GM12864 (cell line): ENCODE measurements around the gene KLF5.

Source experiments
- DNase-seq: peaks from one replicate; pipeline ENCODE4 v3.0.0-alpha.2; 2011; ENCODE audit warnings: low read depth
- H3K4me3 ChIP-seq: 2 replicates; pipeline ENCODE4 v1.5.1; 2011; ENCODE audit warnings: mild to moderate bottlenecking, low read depth, low read length, control low read depth
- TF ChIP-seq, protein P1 (sequence below): IDR thresholded peaks from 2 replicates; pipeline ENCODE4 v1.5.1; 2011; ENCODE audit warnings: low read depth, mild to moderate bottlenecking, moderate library complexity, low read length, control low read depth, inconsistent platforms; ENCODE audit errors: missing control alignments

The KLF5 gene

DNA sequence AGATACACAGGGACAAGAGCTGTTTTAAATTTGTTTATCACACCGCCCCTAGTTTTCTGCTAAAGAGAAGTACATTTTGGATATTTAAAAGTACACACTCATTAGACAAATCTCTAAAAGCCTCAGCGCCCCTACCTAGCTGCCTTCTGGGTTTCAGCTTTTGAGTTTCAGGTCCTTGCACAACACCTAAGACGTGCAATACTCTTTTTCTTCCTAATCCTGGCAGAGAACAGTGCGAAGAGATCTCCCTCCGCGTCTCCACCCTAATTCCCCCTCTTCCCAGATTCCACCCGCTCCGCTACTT, 421 bp upstream of the KLF5 start:
- TF ChIP-seq, protein P1, sequence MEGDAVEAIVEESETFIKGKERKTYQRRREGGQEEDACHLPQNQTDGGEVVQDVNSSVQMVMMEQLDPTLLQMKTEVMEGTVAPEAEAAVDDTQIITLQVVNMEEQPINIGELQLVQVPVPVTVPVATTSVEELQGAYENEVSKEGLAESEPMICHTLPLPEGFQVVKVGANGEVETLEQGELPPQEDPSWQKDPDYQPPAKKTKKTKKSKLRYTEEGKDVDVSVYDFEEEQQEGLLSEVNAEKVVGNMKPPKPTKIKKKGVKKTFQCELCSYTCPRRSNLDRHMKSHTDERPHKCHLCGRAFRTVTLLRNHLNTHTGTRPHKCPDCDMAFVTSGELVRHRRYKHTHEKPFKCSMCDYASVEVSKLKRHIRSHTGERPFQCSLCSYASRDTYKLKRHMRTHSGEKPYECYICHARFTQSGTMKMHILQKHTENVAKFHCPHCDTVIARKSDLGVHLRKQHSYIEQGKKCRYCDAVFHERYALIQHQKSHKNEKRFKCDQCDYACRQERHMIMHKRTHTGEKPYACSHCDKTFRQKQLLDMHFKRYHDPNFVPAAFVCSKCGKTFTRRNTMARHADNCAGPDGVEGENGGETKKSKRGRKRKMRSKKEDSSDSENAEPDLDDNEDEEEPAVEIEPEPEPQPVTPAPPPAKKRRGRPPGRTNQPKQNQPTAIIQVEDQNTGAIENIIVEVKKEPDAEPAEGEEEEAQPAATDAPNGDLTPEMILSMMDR, result no peak
- DNase-seq, result no peak
- H3K4me3 ChIP-seq, result peak overlapping the region; percentile 75

DNA sequence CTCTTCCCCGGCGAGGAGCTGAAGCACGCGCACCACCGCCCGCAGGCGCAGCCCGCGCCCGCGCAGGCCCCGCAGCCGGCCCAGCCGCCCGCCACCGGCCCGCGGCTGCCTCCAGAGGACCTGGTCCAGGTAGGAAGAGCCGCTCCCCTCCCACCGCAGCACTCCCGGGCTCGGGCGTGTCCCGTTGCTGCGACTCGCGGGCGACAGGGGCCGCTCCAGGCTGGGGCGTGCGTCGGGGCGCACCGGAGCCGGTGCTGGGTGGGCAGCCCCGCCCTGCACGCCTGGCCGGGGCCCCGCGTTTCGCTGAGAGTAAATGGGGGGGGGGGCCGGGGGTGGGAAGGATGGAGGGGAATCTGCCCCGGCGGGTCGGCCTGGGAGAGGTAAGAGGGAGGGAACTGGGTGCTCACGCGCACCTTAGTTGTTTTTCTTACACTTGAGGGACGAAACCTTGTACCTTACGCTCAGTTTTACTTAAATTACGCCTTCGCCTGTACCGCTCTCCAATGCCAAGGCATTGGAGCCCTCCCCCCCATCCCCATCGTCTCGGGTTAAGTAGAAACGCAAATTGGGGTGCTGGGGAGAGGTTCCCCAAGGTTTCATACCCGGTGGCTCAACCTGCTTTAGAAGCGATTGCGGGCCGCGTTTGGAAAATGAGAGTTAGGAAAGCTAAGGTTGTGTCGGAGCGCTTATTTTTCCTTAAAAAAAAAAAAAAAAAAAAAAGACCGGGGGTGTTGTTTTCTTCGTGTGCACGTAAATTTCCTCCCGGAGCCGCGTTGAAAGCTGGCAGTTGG, 850 bp downstream of the KLF5 start:
- H3K4me3 ChIP-seq, result peak overlapping the region; percentile 75
- no peak for DNase-seq
- TF ChIP-seq, protein P1, result no peak

DNA sequence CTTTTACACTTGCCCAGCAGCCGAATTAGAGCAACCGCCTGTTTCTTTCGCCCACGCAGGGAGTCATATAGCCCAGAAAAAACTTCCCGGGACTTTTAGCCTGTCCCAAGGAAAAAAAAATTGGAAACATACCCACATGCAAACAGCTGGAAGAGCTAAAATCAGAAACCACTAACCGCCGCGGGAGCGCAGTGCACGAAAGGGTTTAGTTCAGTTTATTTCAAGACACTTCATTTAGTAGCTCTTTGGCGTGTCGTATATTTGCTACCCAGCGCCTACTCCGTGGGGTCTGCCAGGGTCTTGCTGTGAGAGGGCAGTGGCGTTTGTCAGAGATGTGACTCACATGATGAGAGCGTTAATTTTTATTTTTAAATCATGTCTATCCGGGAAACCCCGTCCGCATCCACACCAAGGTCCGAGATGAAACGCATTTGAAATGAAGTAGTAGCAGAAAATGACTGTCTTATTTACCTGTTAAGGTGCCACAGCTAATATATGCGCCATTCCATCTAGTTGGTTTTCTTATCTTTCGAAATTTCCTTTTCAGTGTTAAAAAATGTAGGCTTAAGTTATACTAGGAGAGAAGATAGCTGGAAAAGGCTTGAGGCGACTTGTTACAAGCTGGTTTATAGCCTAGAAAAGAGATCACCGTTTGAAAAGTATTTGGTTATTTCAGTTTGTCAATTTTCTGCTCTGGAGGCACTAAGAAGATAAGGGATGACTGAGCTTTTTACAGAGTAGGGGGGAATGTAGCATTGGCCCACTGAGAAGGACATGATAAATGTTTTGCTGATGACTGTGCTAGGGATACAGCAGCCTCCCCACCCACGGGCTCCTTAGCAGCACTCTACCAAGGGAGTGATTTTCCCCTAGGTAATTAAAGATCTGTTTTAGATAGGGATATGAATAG, 1.7 kb downstream of the KLF5 start:
- H3K4me3 ChIP-seq, result peak overlapping the region; percentile 75
- TF ChIP-seq, protein P1, result no peak
- no peak for DNase-seq

DNA sequence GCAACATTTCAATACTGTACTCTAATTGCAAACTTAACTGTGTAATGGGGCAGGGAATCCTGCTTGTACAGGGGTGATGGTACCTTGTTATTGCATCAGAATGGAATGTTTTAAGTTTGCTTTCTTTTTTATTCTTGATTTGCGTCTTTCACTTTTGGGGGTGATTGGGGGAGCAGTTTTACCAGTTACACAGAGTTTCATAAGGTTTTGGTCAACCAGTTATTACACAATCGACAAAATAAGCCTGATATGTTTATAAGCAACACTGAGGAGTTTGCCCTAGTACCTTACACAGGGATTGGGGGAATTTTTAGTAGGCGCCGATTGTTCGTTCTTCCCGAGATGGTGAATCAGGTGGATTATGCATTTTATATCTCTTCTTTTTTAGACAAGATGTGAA, 2.7 kb downstream of the KLF5 start:
- TF ChIP-seq, protein P1, result no peak
- no peak for DNase-seq
- no peak overlapping the region for H3K4me3 ChIP-seq

DNA sequence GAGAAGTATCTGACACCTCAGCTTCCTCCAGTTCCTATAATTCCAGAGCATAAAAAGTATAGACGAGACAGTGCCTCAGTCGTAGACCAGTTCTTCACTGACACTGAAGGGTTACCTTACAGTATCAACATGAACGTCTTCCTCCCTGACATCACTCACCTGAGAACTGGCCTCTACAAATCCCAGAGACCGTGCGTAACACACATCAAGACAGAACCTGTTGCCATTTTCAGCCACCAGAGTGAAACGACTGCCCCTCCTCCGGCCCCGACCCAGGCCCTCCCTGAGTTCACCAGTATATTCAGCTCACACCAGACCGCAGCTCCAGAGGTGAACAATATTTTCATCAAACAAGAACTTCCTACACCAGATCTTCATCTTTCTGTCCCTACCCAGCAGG, 3.1 kb downstream of the KLF5 start:
- no peak for DNase-seq
- TF ChIP-seq, protein P1, result no peak
- H3K4me3 ChIP-seq, result no peak overlapping the region

DNA sequence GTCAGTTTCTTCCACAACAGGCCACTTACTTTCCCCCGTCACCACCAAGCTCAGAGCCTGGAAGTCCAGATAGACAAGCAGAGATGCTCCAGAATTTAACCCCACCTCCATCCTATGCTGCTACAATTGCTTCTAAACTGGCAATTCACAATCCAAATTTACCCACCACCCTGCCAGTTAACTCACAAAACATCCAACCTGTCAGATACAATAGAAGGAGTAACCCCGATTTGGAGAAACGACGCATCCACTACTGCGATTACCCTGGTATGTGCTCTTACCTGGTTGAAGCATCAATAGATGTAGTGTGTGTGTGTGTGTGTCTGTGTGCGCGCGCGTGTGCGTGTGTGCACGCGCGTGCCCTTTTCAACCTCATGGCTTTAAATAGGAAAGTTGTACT, 3.7 kb downstream of the KLF5 start:
- no peak overlapping the region for H3K4me3 ChIP-seq
- no peak for DNase-seq
- TF ChIP-seq, protein P1, result no peak

DNA sequence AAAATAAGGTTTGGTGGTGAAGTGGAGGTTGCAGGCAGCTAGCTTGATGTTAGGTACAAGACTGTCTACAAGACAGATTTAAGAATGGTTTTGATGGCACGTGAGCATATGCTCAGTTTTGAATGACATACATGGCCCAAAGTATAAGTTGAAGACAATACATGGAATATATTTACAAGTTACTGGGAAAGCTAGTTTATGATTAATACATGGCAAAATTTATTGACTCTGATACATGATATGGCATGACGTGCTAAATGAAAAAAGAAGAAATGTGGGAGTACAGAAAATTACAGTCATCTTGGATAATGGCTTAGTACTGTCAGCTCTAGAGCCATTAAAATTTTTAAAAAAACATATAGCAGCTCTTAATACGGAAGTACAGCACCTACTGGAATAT, 4.4 kb downstream of the KLF5 start:
- H3K4me3 ChIP-seq, result no peak overlapping the region
- TF ChIP-seq, protein P1, result no peak
- no peak for DNase-seq
